Peyer's patch (tissue), 4 donors: ENCODE data around the gene SVOPL. TPM values are rescaled to one million over a fixed set of nuclear protein-coding genes. Genes with fewer than 3 reads are reported as not detected.

Source experiments
- DNase-seq, 3 donors: peaks; one replicate each; pipeline ENCODE4 v3.0.0-alpha.2; 2017 to 2019
- H3K27ac ChIP-seq, 4 donors: fragments of 200-600 bp; sonication (generic); one replicate each; pipeline ENCODE4 v1.5.1; 2016 to 2019
- H3K27me3 ChIP-seq, 2 donors: fragments of 200-600 bp; sonication (generic); one replicate each; pipeline ENCODE4 v1.5.1; 2019
- H3K36me3 ChIP-seq, 3 donors: fragments of 200-600 bp; sonication (generic); one replicate each; pipeline ENCODE4 v1.5.1; 2016 to 2019
- H3K4me1 ChIP-seq, 4 donors: fragments of 200-600 bp; sonication (generic); one replicate each; pipeline ENCODE4 v1.5.1; 2016 to 2019
- H3K4me3 ChIP-seq, 4 donors: fragments of 200-600 bp; sonication (generic); 1 replicate in 3 of 4; 2 replicates in 1 of 4; pipeline ENCODE4 v1.5.1; 2016 to 2019; ENCODE audit warnings: mild to moderate bottlenecking in 1 of 4
- H3K9me3 ChIP-seq, 4 donors: fragments of 200-600 bp; sonication (generic); one replicate each; pipeline ENCODE4 v1.5.1; 2016 to 2019; ENCODE audit warnings: mild to moderate bottlenecking in 1 of 4
- CTCF ChIP-seq, 6 experiments: fragments of 450-650 bp in 4 of 6; fragments of 200-600 bp in 2 of 6; sonication (generic) in 1 of 6; IDR thresholded peaks; one replicate each; pipeline ENCODE4 v1.5.1; 2017 to 2019; ENCODE audit warnings: antibody characterized with exemption in 6 of 6, mild to moderate bottlenecking in 3 of 6, moderate library complexity in 1 of 6
- POLR2A ChIP-seq, 2 donors: fragments of 450-650 bp; IDR thresholded peaks; one replicate each; pipeline ENCODE4 v1.5.1; 2017; ENCODE audit warnings: antibody characterized with exemption in 2 of 2, mild to moderate bottlenecking in 2 of 2, moderate library complexity in 2 of 2
- total RNA-seq, 4 donors: library from RNA; depleted of rRNA; stranded (reverse); fragments of >200 nt; gene quantifications; one replicate each; pipeline ENCODE4 v1.1.0, GENCODE V29; 2016

Gene SVOPL
- total RNA-seq, 4 donors from 2014 or later, result 0.40 TPM; not detected in 3

GRCh38 chr7:138729444-138729843, 28.3 kb upstream of the SVOPL start:
- no peaks in the 10 kb centered on the region for H3K27me3 ChIP-seq
- H3K4me1 ChIP-seq, result no peaks in the 10 kb centered on the region
- H3K9me3 ChIP-seq, result no peaks in the 10 kb centered on the region
- no peak for DNase-seq
- no peaks in the 10 kb centered on the region for H3K36me3 ChIP-seq
- no peak overlapping the region for H3K27ac ChIP-seq
- H3K4me3 ChIP-seq, result no peak overlapping the region
- no peak for TF ChIP-seq CTCF (IDR thresholded peaks at IDR 0.05)
- TF ChIP-seq POLR2A (IDR thresholded peaks at IDR 0.05), result no peak

GRCh38 chr7:138727336-138728099, 26.4 kb upstream of the SVOPL start:
- TF ChIP-seq CTCF (IDR thresholded peaks at IDR 0.05), result no peak
- TF ChIP-seq POLR2A (IDR thresholded peaks at IDR 0.05), result no peak
- Histone ChIP-seq H3K9me3 (no peaks in the 10 kb centered on the region), H3K4me3 (no peak overlapping the region), H3K4me1 (no peaks in the 10 kb centered on the region), H3K27me3 (no peaks in the 10 kb centered on the region), H3K36me3 (no peaks in the 10 kb centered on the region), H3K27ac (no peak overlapping the region)
- no peak for DNase-seq

- Histone ChIP-seq H3K27ac (no peak overlapping the region), H3K36me3 (no peaks in the 10 kb centered on the region), H3K4me1 (no peaks in the 10 kb centered on the region), H3K4me3 (no peak overlapping the region), H3K27me3 (no peaks in the 10 kb centered on the region), H3K9me3 (no peaks in the 10 kb centered on the region)
- DNase-seq, result no peak
- no peak for TF ChIP-seq CTCF (IDR thresholded peaks at IDR 0.05)
- TF ChIP-seq POLR2A (IDR thresholded peaks at IDR 0.05), result no peak
These were observed 25.1 kb upstream of the SVOPL start for GRCh38 chr7:138726288-138726687.

- H3K36me3 ChIP-seq, result no peaks in the 10 kb centered on the region
- no peaks in the 10 kb centered on the region for H3K4me1 ChIP-seq
- H3K27ac ChIP-seq, result no peak overlapping the region
- H3K4me3 ChIP-seq, result no peak overlapping the region
- no peaks in the 10 kb centered on the region for H3K9me3 ChIP-seq
- no peaks in the 10 kb centered on the region for H3K27me3 ChIP-seq
- no peak for TF ChIP-seq POLR2A (IDR thresholded peaks at IDR 0.05)
- no peak for TF ChIP-seq CTCF (IDR thresholded peaks at IDR 0.05)
- no peak for DNase-seq
These were observed 19.1 kb upstream of the SVOPL start for GRCh38 chr7:138720286-138720685.

- Histone ChIP-seq H3K27me3 (no peaks in the 10 kb centered on the region), H3K27ac (no peak overlapping the region), H3K4me1 (no peaks in the 10 kb centered on the region), H3K36me3 (no peaks in the 10 kb centered on the region), H3K4me3 (no peak overlapping the region), H3K9me3 (no peaks in the 10 kb centered on the region)
- DNase-seq, result no peak
- TF ChIP-seq POLR2A (IDR thresholded peaks at IDR 0.05) (no peak), CTCF (IDR thresholded peaks at IDR 0.05) (no peak)
These were observed 15.7 kb upstream of the SVOPL start for GRCh38 chr7:138716889-138717288.
